HG03442 (cell line): ENCODE results near the gene HMGN4.
"Not testable (repeated sequence)": the region's sequence is repeated elsewhere in the genome, so short reads cannot be mapped to it uniquely, and the experiment has no call there.

ENCODE experiments used
- ATAC-seq: cut with Tn5 transposase; IDR thresholded peaks from one replicate; pipeline ENCODE4 v1.9.1; 2021; ENCODE audit warnings: mild to moderate bottlenecking, moderate library complexity; ENCODE audit not compliant: unreplicated experiment

HMGN4 gene

GRCh38 chr6:26537846-26538571 lies at the start of gene HMGN4:
Gene HMGN4, plus strand, starts transcription at chr6:26538366. Its CDS starts 6,841 bp downstream, at chr6:26545207.
- ATAC-seq: peak; percentile 44

GRCh38 chr6:26489996-26490964 lies 47.9 kb upstream of the HMGN4 start:
- ATAC-seq: no peak

GRCh38 chr6:26491604-26492003 lies 46.6 kb upstream of the HMGN4 start:
- ATAC-seq: no peak

GRCh38 chr6:26493258-26493657 lies 44.9 kb upstream of the HMGN4 start:
- no peak for ATAC-seq

GRCh38 chr6:26494117-26494516 lies 44.0 kb upstream of the HMGN4 start:
- ATAC-seq: no peak

GRCh38 chr6:26495281-26495680 lies 42.9 kb upstream of the HMGN4 start:
- no peak for ATAC-seq

GRCh38 chr6:26497610-26498009 lies 40.6 kb upstream of the HMGN4 start:
- ATAC-seq: no peak

GRCh38 chr6:26500102-26500501 lies 38.1 kb upstream of the HMGN4 start, which contains the start of gene BTN1A1:
Gene BTN1A1, plus strand, starts transcription at chr6:26500303. Its CDS starts 984 bp downstream, at chr6:26501287.
- no peak for ATAC-seq

GRCh38 chr6:26501482-26501986 lies 36.6 kb upstream of the HMGN4 start:
- ATAC-seq: no peak

- ATAC-seq: no peak
Observed at GRCh38 chr6:26502165-26502564, 36.0 kb upstream of the HMGN4 start.

GRCh38 chr6:26502626-26503025 lies 35.5 kb upstream of the HMGN4 start:
- no peak for ATAC-seq

- no peak for ATAC-seq
Observed at GRCh38 chr6:26507658-26508057, 30.5 kb upstream of the HMGN4 start.

- ATAC-seq: not testable (repeated sequence)
Observed at GRCh38 chr6:26511033-26511432, 27.1 kb upstream of the HMGN4 start.

- ATAC-seq: no peak
Observed at GRCh38 chr6:26514984-26515383, 23.2 kb upstream of the HMGN4 start.

- ATAC-seq: no peak
Observed at GRCh38 chr6:26516481-26517427, 21.4 kb upstream of the HMGN4 start.

GRCh38 chr6:26519359-26519758 lies 18.8 kb upstream of the HMGN4 start:
- no peak for ATAC-seq

- ATAC-seq: peak; percentile 27
Observed at GRCh38 chr6:26520237-26520849, 17.8 kb upstream of the HMGN4 start.

- peak; percentile 35 for ATAC-seq
Observed at GRCh38 chr6:26520850-26521599, 17.1 kb upstream of the HMGN4 start.
